Keratinocyte (primary cell): Measurements from ENCODE around the gene GPATCH4.

Experiments used
- CTCF ChIP-seq, 3 experiments: IDR thresholded peaks in 1 of 3; conservative IDR thresholded peaks in 1 of 3; optimal IDR thresholded peaks in 1 of 3; 2 replicates in 2 of 3; 3 replicates in 1 of 3; pipeline versions ENCODE3 to v1.5.1; 2011; ENCODE audit warnings: low read length in 3 of 3, mild to moderate bottlenecking in 3 of 3, moderate library complexity in 2 of 3, control low read depth in 1 of 3, inconsistent platforms in 1 of 3; ENCODE audit not compliant: insufficient read depth in 2 of 3; ENCODE audit errors: extremely low read depth in 1 of 3
- EZH2 ChIP-seq: IDR thresholded peaks from one replicate; pipeline ENCODE4 v1.6.1; 2012; ENCODE audit warnings: inconsistent platforms, mild to moderate bottlenecking, low read length, moderate library complexity

- TF ChIP-seq CTCF (optimal IDR thresholded peaks at IDR 0.05 in 1 of 3, IDR thresholded peaks at IDR 0.05 in 1 of 3, conservative IDR thresholded peaks at IDR 0.05 in 1 of 3; ENCODE audit: extremely low read depth in 1 of 3, insufficient read depth in 2 of 3, low read length in 3 of 3) (peak in 1 of 3 experiments; percentile 34), EZH2 (no peak)
These were observed 1.5 kb downstream of the GPATCH4 start for GRCh38 chr1:156599811-156600210.
